A549 (cell line): ENCODE results near the gene DSCAM.

Experiments used
- BHLHE40 ChIP-seq: IDR thresholded peaks from 2 replicates; pipeline ENCODE4 v1.6.1; 2012; ENCODE audit warnings: low read depth, low read length, inconsistent platforms
- CTCF ChIP-seq: fragments of >200 bp; sonication (Bioruptor Twin); formaldehyde crosslinking; IDR thresholded peaks from 3 replicates; pipeline ENCODE4 v1.5.1; 2016
- FOSL2 ChIP-seq, 2 experiments: fragments of 450-650 bp in 1 of 2; fragments of >200 bp in 1 of 2; sonication (Bioruptor Twin) in 1 of 2; formaldehyde crosslinking; IDR thresholded peaks; 2 replicates each; pipeline versions ENCODE4 v1.5.0 to v1.6.1; 2016 to 2020; ENCODE audit warnings: mild to moderate bottlenecking in 1 of 2, moderate library complexity in 1 of 2
- HDAC2 ChIP-seq: fragments of 200-600 bp; sonication (generic); IDR thresholded peaks from 2 replicates; pipeline ENCODE4 v1.6.1; 2016
- PBX3 ChIP-seq: IDR thresholded peaks from 2 replicates; pipeline ENCODE4 v1.6.1; 2012
- POLR2A ChIP-seq: IDR thresholded peaks from 2 replicates; pipeline ENCODE4 v1.6.1; 2012; ENCODE audit warnings: mild to moderate bottlenecking, low read length
- RNF2 ChIP-seq: fragments of 200-600 bp; sonication (generic); IDR thresholded peaks from 2 replicates; pipeline ENCODE4 v1.6.1; 2016; ENCODE audit warnings: low read depth, mild to moderate bottlenecking, antibody characterized with exemption, moderate library complexity, borderline replicate concordance
- SMC3 ChIP-seq: fragments of >200 bp; sonication (Bioruptor Twin); formaldehyde crosslinking; IDR thresholded peaks from 3 replicates; pipeline ENCODE4 v1.6.1; 2018; ENCODE audit warnings: inconsistent platforms
- TF ChIP-seq, protein P1 (sequence below): fragments of 450-650 bp; IDR thresholded peaks from 2 replicates; pipeline ENCODE4 v1.6.1; 2014; ENCODE audit warnings: antibody characterized with exemption

DNA sequence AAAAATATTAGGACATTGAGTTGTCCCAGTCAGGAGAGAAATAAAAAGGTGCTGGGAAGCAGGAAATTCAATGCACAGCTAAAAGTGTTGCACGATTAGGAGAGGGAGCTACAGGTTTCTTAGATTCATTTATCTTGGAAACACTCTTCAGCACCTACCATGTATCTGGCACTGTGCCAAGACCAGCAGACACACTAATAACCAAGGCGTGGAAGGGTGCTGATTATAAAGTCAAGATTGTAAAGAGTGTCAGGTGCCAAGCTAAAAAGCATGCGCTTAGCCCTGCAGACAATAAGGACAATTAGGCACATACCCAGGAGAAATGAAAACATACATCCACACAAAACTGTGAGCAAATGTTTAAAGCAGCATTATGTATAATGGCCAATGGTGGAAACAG lies 129.9 kb downstream of the DSCAM start:
- TF ChIP-seq, protein P1, sequence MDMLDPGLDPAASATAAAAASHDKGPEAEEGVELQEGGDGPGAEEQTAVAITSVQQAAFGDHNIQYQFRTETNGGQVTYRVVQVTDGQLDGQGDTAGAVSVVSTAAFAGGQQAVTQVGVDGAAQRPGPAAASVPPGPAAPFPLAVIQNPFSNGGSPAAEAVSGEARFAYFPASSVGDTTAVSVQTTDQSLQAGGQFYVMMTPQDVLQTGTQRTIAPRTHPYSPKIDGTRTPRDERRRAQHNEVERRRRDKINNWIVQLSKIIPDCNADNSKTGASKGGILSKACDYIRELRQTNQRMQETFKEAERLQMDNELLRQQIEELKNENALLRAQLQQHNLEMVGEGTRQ = no peak
- no peak for TF ChIP-seq CTCF
- TF ChIP-seq POLR2A = no peak
- TF ChIP-seq PBX3 = no peak
- TF ChIP-seq SMC3 = no peak
- no peak for TF ChIP-seq FOSL2 (IDR thresholded peaks at IDR 0.05)
- no peak for TF ChIP-seq FOSL2 (CRISPR knock-in tag; IDR thresholded peaks at IDR 0.05)
- TF ChIP-seq HDAC2 = no peak
- no peak for TF ChIP-seq RNF2
- no peak for TF ChIP-seq BHLHE40
